NCI-H2107 treated with DMSO at 0.1 percent for 48 hours (cell line): ENCODE results near the gene BCR.

Experiments
- DNase-seq: peaks from one replicate; lab custom pipeline; 2025; ENCODE audit not compliant: unreplicated experiment; lab: John Stamatoyannopoulos, UW

Gene BCR

DNA sequence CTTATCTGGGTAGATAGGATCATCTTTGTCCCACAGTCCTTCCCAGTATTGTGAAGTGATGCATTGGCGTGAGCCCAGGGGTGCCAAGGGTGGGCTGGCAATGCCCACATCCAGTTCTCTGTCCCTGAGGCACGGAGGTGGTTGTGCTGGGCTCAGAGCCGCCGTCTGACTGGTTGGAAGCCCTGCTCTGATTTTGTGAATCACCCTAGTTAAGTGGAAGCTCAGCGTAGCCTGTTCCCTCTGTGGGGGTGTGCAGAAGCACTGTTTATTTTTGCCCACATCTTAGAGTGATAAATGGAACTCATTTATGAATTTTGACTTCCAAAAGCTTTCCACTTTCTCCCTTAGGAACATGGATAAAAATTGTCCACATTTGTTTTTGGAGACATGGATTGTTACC is 13.6 kb downstream of the BCR start:
- DNase-seq, result no peak

DNA sequence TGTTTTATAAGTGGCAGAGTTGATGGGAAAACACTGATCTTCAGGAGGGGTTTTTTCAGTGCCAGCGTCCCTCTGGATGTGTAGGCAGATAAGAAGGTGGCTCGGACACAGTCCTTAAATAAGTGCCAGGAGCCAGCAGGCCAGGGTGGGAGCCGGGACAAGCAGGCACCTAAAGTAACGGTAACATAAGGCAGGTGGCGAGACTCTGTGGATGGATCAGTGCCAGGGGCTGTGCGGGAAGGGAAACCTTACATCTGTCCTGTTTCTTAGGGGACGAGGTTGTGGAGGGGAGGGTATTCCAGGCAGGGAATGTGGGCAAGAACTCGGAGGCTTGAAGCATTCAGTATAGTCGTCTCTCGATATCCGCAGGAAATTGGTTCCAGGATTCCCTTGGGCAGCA is 15.9 kb downstream of the BCR start:
- no peak for DNase-seq

DNA sequence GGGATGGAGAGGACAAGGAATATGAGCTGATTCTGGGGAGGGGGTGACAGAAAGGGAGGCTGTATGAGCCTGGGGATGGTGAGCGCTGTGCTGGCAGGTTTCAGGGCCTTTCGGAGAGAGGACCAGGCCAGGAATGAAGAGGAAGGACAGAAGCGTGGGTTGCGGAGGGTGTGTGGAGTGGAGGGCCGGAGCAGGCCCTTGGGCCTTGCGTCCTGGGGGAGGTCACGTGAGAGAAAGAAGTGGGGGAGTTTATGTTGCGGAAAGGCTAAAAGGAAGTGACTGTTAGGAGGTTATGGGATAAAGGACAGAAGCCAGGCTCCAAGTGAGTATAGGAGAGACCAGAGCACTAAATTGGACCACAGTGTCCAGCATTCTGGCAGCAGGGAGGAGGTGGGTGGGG is 17.5 kb downstream of the BCR start:
- DNase-seq, result no peak

DNA sequence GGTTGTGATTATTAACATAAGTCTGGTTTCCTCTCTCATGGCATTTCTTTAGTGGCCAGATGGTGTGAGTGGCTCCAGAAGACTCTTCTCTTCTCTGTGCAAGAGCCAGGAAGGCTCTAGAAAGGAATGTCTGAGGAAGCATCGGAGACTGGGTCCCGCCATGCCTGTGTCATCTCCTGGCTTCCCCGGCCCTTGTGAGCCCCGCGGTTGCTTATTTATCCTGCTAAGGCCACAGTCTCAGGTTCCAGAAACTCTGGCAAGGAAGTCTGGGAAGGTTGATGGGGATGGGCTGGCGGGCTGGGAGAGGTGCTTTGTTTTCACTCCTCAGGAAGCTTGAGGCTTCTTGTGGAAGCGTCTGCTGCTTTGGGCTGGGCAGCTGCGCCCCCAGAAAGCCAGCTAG is 18.9 kb downstream of the BCR start:
- DNase-seq, result no peak

DNA sequence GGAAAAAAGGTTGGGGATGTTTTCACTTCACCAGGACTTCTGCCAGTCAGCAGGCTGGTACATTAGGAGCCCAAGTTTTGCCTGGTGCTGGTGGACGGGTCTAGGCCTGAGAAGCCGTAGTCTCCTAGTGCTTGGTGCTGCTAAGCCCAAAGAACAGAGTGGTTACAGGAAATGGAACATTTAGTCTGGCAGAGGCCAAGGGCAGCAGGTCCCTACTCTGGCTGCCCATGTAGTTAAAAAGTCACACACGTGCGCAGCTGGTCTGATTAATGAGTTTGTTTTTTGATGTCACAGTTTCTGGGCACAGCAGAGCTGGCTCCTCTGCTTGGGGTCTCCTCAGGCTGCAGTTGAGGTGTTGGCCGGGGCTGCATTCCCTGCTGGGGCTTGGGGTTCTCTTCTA is 20.6 kb downstream of the BCR start:
- no peak for DNase-seq

DNA sequence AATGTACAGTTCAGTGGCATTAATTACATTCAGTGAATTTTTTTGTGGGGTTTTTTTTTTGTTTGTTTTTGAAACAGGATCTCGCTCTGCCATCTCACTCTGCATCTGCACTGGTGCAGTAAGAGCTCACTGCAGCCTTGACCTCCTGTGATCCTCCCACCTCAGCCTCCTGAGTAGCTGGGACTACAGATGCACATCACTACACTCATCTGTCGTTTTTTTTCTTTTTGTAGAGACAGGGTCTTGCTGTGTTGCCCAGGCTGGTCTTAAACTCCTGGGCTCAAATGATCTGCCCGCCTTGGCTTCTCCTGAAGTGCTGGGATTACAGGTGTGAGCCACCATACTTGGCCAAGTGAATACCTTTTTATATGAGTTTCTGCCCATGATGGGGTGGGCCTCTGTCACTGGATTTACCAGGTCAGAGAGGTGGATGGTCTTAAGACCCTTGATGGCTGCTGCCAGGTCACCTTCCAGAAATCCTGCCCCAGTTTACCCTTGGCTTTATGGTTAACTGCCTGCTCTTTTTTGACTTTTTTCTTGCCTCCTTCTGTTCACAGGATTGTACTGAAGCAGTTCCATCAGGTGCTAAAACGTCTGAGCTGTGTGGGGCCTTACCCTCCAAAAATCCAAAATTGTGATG is 22.6 kb downstream of the BCR start:
- no peak for DNase-seq

DNA sequence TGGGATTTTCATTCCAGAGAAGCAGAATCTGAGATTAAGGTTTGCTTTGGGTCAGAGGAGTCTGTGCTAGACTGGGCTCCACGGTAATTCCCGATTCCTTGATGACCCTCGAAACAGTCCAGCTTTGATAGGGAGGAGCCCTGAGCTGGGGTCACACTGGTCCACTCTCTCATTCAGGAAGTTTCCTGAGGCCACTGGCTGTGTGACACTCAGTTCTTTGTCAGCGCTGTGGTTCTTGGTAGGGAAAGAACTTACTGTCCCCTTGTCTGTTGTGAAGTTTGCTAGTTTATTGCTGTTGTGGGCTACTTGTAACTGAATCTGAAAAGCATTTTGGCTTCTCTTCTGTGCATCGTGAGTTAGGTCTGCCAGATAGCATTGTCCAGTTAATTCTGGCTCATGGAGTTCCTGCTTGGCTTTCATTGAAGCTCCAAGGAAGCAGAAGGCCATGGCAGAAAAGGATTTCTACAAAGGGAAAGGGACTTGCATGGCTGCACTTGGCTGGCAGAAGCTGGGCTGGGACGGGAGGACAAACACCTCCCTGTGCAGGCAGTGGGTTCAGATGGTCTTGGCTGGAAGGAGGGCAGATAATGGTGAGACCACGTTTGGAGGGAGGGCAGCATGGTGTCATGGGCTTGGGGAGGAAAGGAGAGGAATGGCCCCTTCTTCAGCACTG is 23.3 kb downstream of the BCR start:
- DNase-seq, result no peak

DNA sequence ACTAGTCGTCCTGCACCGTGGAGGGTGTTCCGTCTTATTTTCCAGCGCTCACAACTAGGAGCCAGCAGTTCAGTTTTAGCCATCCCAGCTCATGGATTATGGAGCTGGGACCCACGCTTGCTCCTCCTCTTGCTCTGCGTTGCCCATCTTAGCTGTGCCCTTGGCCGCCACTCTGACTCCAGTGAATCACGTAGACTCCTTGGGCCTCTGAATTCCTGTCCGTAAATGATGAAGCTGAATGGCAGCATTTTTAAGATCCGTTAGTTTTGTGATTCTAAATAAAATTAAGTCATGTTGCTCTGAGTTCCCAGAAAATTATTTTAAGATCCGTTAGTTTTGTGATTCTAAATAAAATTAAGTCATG is 23.8 kb downstream of the BCR start:
- DNase-seq, result no peak

DNA sequence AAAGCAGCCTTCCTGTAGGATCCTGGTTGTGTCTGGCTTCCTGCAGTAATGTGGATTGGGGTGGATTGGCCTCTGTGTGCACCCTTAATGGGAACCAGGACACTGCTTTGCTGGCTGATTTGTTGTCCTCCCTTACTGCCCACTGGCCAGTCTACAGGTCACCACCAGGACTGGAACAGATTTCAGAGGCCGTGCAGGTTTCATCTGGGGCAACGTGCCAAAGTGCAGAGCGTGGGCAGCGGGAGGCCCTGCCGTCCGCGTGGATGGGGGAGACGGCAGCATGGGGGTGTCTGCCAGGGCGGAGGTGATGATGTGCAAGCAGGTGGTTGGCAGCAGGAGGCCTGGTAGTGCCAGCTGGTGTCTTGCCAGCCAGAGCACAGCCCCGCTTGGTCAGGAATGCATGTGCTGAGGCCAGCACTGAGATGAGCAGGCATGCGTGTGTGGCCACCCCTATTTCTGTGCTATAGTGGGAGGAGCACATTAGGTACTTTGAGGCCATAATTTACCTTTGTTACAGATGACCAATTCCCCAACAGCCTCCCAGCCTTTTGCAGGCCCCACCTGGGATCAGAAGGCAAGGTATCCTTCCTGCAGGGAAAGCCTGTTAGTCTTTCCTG is 24.3 kb downstream of the BCR start:
- peak; percentile 37 for DNase-seq

DNA sequence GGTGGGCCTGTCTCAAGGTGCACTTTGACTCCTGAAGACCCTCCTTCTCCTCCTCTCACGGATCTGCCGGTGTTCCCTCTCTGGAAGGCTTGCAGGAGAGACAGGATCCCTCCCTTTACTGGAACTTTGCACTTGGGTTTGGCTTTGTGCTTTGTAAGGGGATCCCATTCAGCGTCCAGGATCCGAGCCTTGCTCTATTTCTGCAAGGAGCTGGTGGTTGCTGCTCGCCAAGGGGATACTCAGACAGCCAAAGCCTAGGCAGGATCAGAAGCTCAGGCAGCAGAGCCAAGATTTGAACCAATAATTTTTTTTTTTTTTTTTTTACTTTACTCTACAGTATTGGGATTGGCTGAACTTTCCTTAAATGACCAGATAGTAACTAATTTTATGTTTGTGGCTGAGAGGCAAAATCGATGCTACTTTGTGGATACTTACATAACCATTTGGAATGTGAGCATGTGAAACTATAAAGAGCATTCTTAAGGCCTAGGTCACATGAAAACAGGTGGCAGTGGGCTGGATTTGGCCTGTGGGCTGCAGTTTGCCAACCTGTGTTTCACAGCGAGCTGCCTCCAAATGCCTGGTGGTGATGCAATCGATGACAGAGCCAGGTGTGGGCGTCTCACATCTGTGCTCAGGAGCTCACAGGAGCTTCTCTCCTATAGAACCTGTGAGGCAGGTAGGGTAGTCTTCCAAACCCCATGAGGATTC is 25.2 kb downstream of the BCR start:
- DNase-seq, result no peak

DNA sequence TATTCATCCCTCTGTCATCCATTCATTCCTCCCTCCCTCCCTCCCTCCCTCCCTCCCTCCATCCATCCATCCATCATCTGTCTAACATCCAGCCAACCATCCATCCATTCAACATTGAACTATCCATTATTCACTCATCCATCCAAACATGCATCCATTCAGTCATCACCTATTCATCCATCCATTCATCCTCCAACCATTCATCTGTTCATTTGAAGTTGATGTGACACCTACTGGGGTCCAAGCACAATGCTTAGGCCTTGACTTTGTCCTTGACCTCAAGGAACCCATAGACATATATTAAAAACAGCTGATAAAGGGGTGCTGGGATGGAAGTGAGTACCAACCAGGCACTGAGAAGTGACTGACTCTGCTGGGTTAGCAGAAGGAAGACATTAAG is 26.6 kb downstream of the BCR start:
- no peak for DNase-seq

DNA sequence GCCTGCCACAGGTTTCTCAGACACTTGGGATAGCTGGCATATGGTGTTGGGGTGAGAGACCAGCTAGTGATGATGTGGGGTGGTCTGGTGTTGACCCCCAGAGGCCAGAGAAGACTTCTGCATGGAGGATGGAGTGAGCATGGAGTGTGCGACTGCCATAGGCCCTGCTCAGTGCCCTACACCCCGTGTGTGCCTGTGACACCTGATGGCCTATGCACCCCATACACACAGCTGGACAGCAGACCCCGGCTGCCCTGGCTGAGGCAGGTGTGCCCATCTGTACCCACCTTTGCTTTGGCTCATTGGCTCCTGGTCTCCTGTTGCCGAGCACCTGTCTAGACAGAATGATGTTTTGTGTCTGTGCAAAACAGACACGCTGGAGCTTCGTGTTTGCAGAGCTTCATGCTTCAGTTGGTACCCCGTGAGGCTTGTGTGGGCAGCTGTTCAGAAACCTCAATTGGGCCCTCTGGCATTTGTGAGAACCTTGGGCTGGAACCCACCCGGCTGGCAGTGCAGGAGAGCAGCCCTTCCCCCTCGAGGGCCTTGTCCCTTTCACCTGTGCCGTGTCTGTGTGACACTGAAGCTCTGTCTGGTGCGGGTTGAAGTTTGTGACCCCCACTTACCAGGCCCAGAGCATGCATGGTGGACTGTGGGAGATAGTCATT is 27.6 kb downstream of the BCR start:
- peak; percentile 44 for DNase-seq

DNA sequence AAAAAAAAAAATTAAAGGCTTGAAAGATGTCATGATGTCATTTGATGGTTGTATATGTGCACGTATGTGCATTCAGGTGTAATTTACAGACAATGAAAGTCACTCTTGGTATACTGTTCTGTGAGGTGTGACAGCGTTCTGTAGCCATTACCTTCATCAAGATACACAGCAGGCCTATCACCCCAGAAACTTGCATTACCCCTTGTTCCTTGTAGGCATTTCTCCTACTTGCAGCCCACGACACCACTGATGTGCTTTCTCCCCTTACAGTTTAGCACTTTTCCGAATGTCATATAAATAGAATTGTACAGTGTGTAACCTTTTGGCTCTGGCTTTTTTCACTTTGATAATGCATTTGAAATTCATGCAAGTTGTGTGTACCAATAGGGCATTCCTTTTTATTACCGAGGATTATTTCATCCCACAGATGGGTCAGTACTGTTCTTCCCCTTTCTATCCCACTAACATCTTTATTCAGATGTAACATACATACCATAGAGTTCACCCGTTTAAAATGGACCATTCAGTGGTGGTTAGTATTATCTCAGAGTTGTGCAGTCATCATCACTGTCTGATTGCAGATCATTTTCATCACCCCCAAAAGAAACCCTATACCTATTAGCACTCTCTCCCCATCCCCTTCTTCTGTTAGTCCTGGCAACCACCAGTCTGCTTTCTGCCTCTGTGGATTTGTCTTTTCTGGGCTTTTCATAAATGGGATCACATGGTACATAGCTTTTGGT is 30.3 kb downstream of the BCR start:
- DNase-seq, result peak; percentile 20

DNA sequence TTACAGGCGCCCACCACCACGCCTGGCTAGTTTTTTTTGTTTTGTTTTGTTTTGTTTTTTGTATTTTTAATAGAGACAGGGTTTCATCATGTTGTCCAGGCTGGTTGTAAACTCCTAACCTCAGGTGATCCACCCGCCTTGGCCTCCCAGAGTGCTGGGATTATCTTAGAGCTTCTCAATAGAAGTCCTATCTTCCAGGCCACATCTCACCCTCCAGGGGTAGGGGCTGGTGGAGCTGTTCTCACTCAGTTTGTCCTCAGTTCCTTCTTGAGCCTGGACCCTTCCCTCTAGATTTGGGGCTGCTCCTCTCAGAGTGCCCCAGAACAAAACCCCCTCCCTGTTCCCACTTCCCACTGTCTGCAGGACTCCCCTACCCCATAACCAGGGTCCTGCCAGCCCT is 31.3 kb downstream of the BCR start:
- no peak for DNase-seq

DNA sequence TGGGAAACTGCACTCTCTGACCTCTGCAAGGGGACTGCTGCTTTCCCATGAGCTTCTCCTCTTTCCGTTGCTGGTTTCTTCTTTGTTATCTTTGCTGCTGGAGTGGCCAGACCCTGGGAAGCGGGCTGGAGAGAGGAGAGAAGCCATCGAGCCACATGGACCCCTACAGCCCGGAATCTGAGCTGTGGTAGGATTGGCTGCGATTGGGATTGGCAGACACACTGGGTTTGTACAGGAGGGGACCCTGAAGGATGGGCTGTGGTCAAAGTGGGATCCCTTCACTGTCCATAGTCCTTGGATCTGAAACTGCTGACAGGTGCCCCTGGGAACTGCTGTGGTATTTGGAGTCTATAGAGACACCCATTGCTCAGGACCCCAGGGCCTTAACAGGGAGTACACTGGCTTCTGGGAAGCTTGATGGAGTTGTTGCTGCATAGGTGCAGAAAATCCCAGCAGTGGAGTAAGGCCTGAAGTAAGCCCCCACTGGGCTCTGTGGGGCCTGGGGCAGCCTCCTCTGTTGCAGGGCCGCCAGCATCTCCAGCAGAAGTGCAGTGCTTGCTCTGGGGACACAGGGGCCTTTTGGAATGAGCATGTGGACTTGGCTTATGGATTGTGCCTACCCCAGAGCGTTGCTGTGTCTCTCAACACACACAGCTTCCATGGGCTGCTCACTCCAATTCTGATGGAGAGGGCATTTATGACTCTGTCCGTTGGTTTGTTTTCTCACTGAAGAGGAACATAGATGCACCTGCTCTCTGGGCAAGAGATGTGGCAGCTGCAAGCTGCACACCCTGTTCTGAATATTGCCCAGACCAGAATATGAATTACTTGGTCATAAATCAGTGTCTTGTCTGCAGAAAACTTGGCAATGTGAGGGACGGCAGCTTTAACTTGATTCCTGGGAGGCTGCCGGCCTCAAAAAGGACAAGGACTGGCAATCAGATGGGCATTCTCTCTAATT is 32.0 kb downstream of the BCR start:
- peak; percentile 71 for DNase-seq

DNA sequence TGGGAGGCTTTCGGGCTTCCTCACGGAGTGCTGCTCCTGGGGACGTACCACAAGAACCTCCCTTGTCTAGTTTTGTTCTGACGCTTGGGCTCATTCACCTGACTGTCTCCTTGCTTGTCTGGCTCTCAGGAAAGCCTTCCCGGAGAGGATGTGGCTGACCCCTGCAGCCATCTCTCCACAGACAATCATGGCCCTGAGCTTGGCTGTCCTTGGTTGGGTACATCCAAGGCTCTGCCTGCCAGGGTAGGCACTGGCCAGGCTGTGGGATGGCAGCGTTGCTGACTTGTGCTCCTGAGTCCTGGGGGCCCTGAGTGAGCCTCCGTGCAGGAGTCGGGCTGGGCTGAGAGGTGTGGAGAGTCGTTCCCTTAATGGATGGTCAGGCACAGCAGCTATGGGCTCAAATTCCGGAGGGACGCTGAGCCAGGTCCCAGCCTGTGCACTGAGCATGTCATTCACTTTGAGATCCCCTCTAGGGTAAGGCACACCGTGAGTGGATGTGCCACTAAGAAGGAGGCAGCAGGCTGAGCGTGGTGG is 32.8 kb downstream of the BCR start:
- no peak for DNase-seq

DNA sequence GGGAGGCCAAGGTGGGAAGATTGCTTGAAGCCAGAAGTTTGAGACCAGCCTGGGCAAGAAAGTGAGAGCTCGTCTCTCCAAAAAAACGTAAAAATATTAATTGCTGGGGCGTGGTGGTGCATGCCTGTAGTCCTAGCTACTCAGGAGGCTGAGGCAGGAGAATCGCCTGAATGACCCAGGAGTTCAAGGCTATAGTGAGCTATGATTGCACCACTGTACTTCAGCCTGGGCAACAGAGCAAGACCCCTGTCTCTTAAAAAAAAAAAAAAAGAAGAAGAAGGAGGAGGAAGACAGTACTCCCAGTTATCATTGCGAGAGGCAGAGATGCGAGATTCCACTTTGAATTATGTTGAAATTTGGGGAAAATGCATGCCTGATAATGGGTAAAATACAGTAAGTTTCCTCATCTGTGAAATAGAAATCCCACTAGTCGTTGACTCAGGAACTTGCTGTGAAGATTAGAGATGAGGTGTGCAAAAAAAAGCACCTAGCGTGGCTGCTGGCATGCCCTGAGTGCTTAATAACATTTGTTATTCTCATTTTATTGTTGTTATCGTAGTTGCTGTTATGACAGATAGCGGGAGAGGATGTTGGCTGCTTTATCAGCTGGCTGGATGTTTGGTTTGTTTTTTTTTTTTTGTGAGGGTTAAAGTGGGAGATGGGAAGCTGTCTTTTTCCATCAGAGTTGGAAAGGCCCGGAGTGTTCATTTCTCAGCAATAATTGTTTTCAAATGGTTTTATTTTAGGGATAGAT is 33.4 kb downstream of the BCR start:
- DNase-seq, result no peak

DNA sequence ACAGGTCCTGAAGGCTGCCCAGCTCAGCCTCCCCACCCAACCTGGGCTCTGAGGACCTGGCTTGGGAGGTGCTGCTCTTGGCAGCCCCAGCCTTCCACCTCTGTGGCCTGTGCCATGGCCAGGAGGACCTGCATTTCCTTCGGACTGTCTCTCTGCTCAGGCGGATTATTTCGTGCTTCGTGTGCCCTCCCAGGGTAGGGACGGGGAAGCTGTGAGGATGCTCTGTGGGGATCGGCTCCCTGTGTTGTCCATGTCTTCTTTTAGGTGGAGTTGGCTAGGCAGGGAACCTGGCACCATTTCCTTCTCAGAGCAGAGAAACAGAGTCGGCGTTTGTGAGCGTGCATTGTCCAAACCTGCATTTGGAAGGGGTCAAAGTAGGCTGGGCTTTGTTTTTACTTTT is 34.1 kb downstream of the BCR start:
- DNase-seq, result no peak
